K562 (cell line): ENCODE data around the gene C6orf141. TPM values are rescaled to one million over a fixed set of nuclear protein-coding genes. Genes with fewer than 3 reads are reported as not detected.
A peak's percentile ranks its signal among the peaks of the same experiment; 100 is the strongest.

Experiments used
- ATAC-seq: fragments of 200-7000 bp; cut with Tn5 transposase; 3 replicates; pipeline ENCODE4 v1.9.1; 2020; ENCODE audit warnings: moderate library complexity
- BruUV-seq: library from RNA; stranded (reverse); fragments of 400-500 nt; replicated peaks from 2 replicates; lab custom pipeline; 2021; lab: Mats Ljungman, UMichigan
- CTCF ChIA-PET: fragments of 300-600 bp; formaldehyde crosslinking; extraction: SDS; loops from one replicate; lab custom pipeline; 2021; ENCODE audit warnings: low intra/inter-chr PET ratio; lab: Yijun Ruan, JAX
- POLR2A ChIA-PET: fragments of 300-600, 350-650 bp; sonication (Branson Sonifier 250); formaldehyde crosslinking; extraction: SDS; loops from one replicate; lab custom pipeline; 2021; ENCODE audit warnings: antibody characterized with exemption, inconsistent platforms; lab: Yijun Ruan, JAX
- DNase-seq, 4 experiments: peaks; one replicate each; pipeline versions ENCODE4 v3.0.0 to v3.0.0-alpha.2; 2011 to 2018; ENCODE audit warnings: low spot score in 3 of 4, mixed read lengths in 3 of 4; ENCODE audit errors: extremely low read depth in 1 of 4
- FAIRE-seq: peaks from 2 replicates; lab custom pipeline; 2011; peaks lifted over from hg19 to GRCh38; lab: Jason Lieb, UNC
- H2AFZ ChIP-seq: 2 replicates; pipeline ENCODE4 v1.6.0; 2011; ENCODE audit warnings: low read depth, low read length, control low read depth, inconsistent platforms
- H3K27ac ChIP-seq: fragments of 200-600 bp; 3 replicates; pipeline ENCODE4 v1.8.0; 2011; ENCODE audit warnings: low read depth, mild to moderate bottlenecking, control low read depth, inconsistent platforms, low read length, moderate library complexity, mixed read lengths; ENCODE audit errors: extremely low read depth
- H3K27me3 ChIP-seq, 2 experiments: fragments of 300-600 bp in 1 of 2; 2 replicates in 1 of 2; 3 replicates in 1 of 2; pipeline versions ENCODE4 v1.6.0 to v1.8.0; 2011; ENCODE audit warnings: inconsistent platforms in 2 of 2, low read length in 2 of 2, mild to moderate bottlenecking in 1 of 2, mixed read lengths in 1 of 2, moderate library complexity in 1 of 2; ENCODE audit not compliant: control insufficient read depth in 2 of 2, insufficient read depth in 2 of 2
- H3K36me3 ChIP-seq: fragments of 300-600 bp; 3 replicates; pipeline ENCODE4 v1.8.0; 2011; ENCODE audit warnings: mild to moderate bottlenecking, low read length, inconsistent platforms; ENCODE audit not compliant: control insufficient read depth, insufficient read depth
- H3K4me1 ChIP-seq, 2 experiments: fragments of 200-600 bp in 1 of 2; replicated peaks in 1 of 2; 2 replicates in 1 of 2; 3 replicates in 1 of 2; pipeline versions ENCODE4 v1.5.1 to v1.8.0; 2011; ENCODE audit warnings: inconsistent platforms in 2 of 2, low read length in 2 of 2, mild to moderate bottlenecking in 1 of 2, mixed read lengths in 1 of 2, moderate library complexity in 1 of 2; ENCODE audit not compliant: control insufficient read depth in 2 of 2, insufficient read depth in 2 of 2
- H3K4me2 ChIP-seq: 2 replicates; pipeline ENCODE4 v1.6.1; 2011; ENCODE audit warnings: low read length, control low read depth, inconsistent platforms, mixed read lengths; ENCODE audit not compliant: insufficient read depth
- H3K4me3 ChIP-seq: fragments of 200-600 bp; sonication (generic), shearing (Covaris generic); 2 replicates; pipeline ENCODE4 v1.5.1; 2016; ENCODE audit warnings: control low read depth, inconsistent platforms
- H3K79me2 ChIP-seq: fragments of 200-600 bp; 3 replicates; pipeline ENCODE4 v1.8.0; 2011; ENCODE audit warnings: low read length, inconsistent platforms; ENCODE audit not compliant: control insufficient read depth, insufficient read depth
- H3K9ac ChIP-seq, 2 experiments: 2 replicates each; pipeline versions ENCODE4 v1.6.0 to v1.6.1; 2011; ENCODE audit warnings: low read depth in 2 of 2, low read length in 2 of 2, control low read depth in 1 of 2, inconsistent platforms in 1 of 2, mild to moderate bottlenecking in 1 of 2, mixed read lengths in 1 of 2; ENCODE audit not compliant: insufficient read depth in 1 of 2
- H3K9me1 ChIP-seq: one replicate; pipeline ENCODE4 v1.6.0; 2011; ENCODE audit warnings: inconsistent platforms, mild to moderate bottlenecking, low read length, moderate library complexity; ENCODE audit not compliant: control insufficient read depth, insufficient read depth
- H3K9me3 ChIP-seq: replicated peaks from 2 replicates; pipeline ENCODE4 v1.5.1; 2011; ENCODE audit warnings: low read depth, low read length, inconsistent platforms; ENCODE audit not compliant: control insufficient read depth, insufficient read depth
- H4K20me1 ChIP-seq: replicated peaks from 2 replicates; pipeline ENCODE4 v1.6.1; 2011; ENCODE audit warnings: low read length, inconsistent platforms, mixed read lengths; ENCODE audit not compliant: control insufficient read depth, insufficient read depth
- MEIS2 ChIP-seq: fragments of 450-650 bp; IDR thresholded peaks from 2 replicates; pipeline ENCODE4 v1.6.1; 2014; ENCODE audit warnings: mild to moderate bottlenecking; ENCODE audit not compliant: partially characterized antibody
- PHF8 ChIP-seq: fragments of 200-600 bp; sonication (generic); IDR thresholded peaks from 2 replicates; pipeline ENCODE4 v1.6.1; 2012; ENCODE audit warnings: mixed run types, mild to moderate bottlenecking, inconsistent platforms, low read length, moderate library complexity, borderline replicate concordance
- SAP30 ChIP-seq: fragments of 200-600 bp; sonication (generic); IDR thresholded peaks from 2 replicates; pipeline ENCODE4 v1.6.1; 2012; ENCODE audit warnings: borderline replicate concordance, low read depth, mild to moderate bottlenecking, moderate library complexity, low read length, control low read depth, inconsistent platforms; ENCODE audit not compliant: insufficient read depth, poor library complexity, severe bottlenecking
- SLC30A9 ChIP-seq: fragments of 250-450 bp; sonication (Bioruptor Pico); IDR thresholded peaks from 2 replicates; pipeline ENCODE4 v1.8.0; 2022; ENCODE audit warnings: mild to moderate bottlenecking, moderate library complexity
- ZFX ChIP-seq: sonication (generic); formaldehyde crosslinking; IDR thresholded peaks from 2 replicates; pipeline ENCODE4 v1.8.0; 2022; ENCODE audit warnings: mild to moderate bottlenecking, missing genetic modification reagents, moderate library complexity
- ZNF12 ChIP-seq: sonication (generic); formaldehyde crosslinking; IDR thresholded peaks from 2 replicates; pipeline ENCODE4 v1.4.0; 2020; ENCODE audit warnings: mild to moderate bottlenecking, missing genetic modification reagents
- ZNF780A ChIP-seq: fragments of 250-450 bp; sonication (Bioruptor Pico); IDR thresholded peaks from 2 replicates; pipeline ENCODE4 v1.5.0; 2021; ENCODE audit warnings: mild to moderate bottlenecking
- WGBS: fragments of 100-300 bp; shearing (Covaris generic); methylation state at CpG from one replicate; pipeline ENCODE4 v1.1.6; 2016; ENCODE audit warnings: low coverage, mixed read lengths; ENCODE audit not compliant: insufficient coverage; ENCODE audit errors: missing lambda C conversion rate; 5-methylcytosine and 5-hydroxymethylcytosine counted together
- in situ Hi-C: fragments of 300-500 bp; cut with MboI; formaldehyde crosslinking; loops from 4 replicates; pipeline ENCODE4 v1.15.0; 2018; ENCODE audit warnings: inconsistent platforms, mixed read lengths
- intact Hi-C: fragments of 100-400 bp; cut with micrococcal nuclease; formaldehyde crosslinking; loops from 2 replicates; pipeline ENCODE4 v1.14.2; 2022
- polyA plus RNA-seq, 8 experiments: library from polyadenylated mRNA; depleted of rRNA in 4 of 8; stranded (reverse) in 5 of 8; unstranded in 3 of 8; fragments of >200 nt; fragmentation: Nextera tagmentation in 2 of 8; fragmentation: Illumina TruSeq in 1 of 8; extraction: Ambion mirVana in 2 of 8; extraction: Trizol in 1 of 8; gene quantifications; 2 replicates each; pipeline versions ENCODE4 v1.2.1 to v1.2.3, GENCODE V29; 2011 to 2014; ENCODE audit warnings: inconsistent platforms in 1 of 8, missing spikeins in 1 of 8
- total RNA-seq, 7 experiments: library from RNA; depleted of rRNA in 6 of 7; stranded (reverse); fragments of >200 nt in 6 of 7; fragmentation: Illumina TruSeq in 2 of 7; extraction: Trizol in 2 of 7; gene quantifications; 2 replicates each; pipeline versions ENCODE4 v1.2.1 to v1.2.3, GENCODE V29; 2011 to 2021; ENCODE audit warnings: low replicate concordance in 1 of 7

Gene C6orf141
- total and polyA plus RNA-seq, 9 of the 15 experiments (the other 6 are each of a cell fraction or from before 2014, with no cell fraction given): not detected

DNA sequence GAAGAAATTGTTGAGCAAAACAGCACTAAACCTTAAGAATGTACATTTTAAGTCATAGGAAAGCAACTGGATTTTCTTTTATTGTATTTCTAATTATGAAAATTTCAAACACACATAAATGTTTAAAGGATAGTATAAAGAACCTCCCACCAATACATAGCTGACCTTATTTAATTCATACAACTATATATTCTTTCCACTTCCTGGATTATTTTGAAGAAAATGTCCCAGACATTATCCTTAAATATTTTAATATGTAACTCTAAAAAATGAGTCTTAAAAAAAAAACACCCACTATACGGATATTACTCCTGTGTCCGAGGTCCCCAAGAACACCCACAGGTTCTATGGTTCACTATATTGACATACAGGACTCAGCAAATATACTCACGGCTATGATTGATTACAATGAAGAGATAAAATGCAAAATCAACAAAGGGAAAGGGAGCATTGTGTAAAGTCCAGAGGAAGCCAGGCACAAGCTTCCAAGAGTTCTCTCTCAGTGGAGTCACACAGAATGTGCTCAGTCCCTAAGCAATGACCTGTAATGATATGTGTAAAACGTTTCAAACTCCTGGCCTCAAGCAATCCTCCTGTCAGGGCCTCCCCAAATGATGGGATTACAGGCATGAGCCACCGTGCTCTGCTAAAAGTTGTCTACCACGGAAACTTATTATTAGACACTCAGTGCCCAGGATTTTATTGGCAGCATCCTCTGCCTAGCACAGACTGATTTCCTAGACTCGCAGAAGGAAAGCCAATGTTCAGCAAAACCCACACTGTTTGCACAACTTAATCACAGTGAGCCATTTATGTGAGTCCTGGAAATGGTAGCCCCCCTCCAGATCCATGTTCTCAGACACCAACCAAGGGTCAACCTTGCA lies 27.5 kb upstream of the C6orf141 start:
- Histone ChIP-seq H4K20me1 (no peaks in the 10 kb centered on the region), H3K79me2 (no peaks in the 10 kb centered on the region), H3K9me1 (no peaks in the 10 kb centered on the region), H3K27ac (no peak overlapping the region), H3K4me1 (no peaks in the 10 kb centered on the region), H3K27me3 (no peaks in the 10 kb centered on the region), H3K9ac (no peak overlapping the region), H3K36me3 (no peaks in the 10 kb centered on the region), H3K4me3 (no peak overlapping the region), H3K4me2 (no peak overlapping the region), H3K9me3 (no peaks in the 10 kb centered on the region), H2AFZ (peak overlapping the region; percentile 56)
- TF ChIP-seq SAP30 (no peak), MEIS2 (peak; percentile 54), PHF8 (no peak), ZFX (CRISPR knock-in tag) (no peak), ZNF780A (CRISPR knock-in tag) (no peak), SLC30A9 (CRISPR knock-in tag) (no peak), ZNF12 (CRISPR knock-in tag) (no peak)
- 20% methylated on average over 7 of the region's 7 CpGs for whole genome bisulfite sequencing
- BruUV-seq: no TSS peak
- ATAC-seq (no peak; the same call in 1 of the 3 replicates), FAIRE-seq (no peak), DNase-seq (no peak)
- intact Hi-C loops: no loop called here
- ChIA-PET CTCF (no interaction called here), POLR2A (interaction anchor here (0.6 kb wide), 1 partner anchor 95 kb away, joined by 3 read pairs; no protein-coding TSS in a partner anchor)
- in situ Hi-C loops: no loop called here
